Measurements from ENCODE around the gene TAMALIN.

TAMALIN gene

DNA sequence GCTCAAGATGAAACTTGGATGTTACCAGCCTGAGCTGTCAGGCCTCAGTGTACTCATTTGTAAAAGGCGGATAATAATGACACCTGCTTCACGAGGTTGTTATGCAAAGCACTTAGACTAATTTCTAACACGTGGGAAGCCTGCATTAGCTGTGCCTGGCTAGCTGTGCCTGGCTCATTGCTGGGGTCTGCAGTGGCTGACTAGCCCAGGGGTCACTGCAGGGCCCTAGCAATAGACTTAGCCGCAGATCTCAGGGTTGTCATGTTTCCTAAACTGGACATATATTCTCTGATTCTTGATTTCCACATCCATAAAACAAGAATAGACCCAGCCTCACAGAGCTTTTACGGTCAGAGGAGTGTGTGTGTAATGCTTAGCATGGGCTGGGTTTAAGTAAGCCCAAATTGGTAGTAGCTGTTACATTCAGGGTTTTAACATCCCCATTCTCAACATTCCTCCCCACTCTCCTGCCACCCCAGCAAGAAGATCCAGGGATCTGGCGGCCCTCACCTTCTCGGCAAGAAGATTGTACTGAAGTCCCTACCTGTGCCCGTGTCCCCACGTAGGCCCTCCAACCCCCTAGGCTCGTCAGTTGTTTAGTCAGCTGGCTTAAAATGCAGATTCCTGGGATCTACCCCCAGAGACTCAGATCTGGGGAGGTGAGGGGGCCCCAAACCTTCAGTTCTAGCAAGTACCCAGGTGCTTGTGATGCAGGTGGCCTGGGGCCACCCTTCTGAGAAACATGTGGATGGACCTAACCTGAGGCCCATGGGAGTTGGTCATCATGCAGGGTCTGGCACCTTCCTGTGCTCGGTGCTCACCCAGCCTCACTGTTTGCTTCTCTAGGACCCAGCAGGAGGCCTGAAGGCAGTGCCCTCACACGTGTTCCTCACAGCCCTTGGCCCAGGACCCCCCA is 53.1 kb downstream of the TAMALIN start:
- no peak for DNase-seq (ENCODE audit: extremely low spot score)
- POLR2A ChIA-PET, result interaction anchor here (1.1 to 1.4 kb wide), 2 partner anchors 8 to 10 kb away, joined by 3 to 4 read pairs; partner anchors contain the start of gene ATG101
- TF ChIP-seq TARDBP (IDR thresholded peaks at IDR 0.05), result no peak
- TF ChIP-seq HDGF (IDR thresholded peaks at IDR 0.05; ENCODE audit: borderline replicate concordance), result no peak
- no peak for TF ChIP-seq ELF4 (IDR thresholded peaks at IDR 0.05)
- no peak for TF ChIP-seq ZNF384 (IDR thresholded peaks at IDR 0.05)
- TF ChIP-seq FOXA1 (IDR thresholded peaks at IDR 0.05), result no peak
- TF ChIP-seq BHLHE40 (IDR thresholded peaks at IDR 0.05; ENCODE audit: borderline replicate concordance), result no peak
- TF ChIP-seq, protein P1, sequence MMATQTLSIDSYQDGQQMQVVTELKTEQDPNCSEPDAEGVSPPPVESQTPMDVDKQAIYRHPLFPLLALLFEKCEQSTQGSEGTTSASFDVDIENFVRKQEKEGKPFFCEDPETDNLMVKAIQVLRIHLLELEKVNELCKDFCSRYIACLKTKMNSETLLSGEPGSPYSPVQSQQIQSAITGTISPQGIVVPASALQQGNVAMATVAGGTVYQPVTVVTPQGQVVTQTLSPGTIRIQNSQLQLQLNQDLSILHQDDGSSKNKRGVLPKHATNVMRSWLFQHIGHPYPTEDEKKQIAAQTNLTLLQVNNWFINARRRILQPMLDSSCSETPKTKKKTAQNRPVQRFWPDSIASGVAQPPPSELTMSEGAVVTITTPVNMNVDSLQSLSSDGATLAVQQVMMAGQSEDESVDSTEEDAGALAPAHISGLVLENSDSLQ (IDR thresholded peaks at IDR 0.05), result no peak
- TF ChIP-seq FOXM1 (IDR thresholded peaks at IDR 0.05; ENCODE audit: borderline replicate concordance), result no peak
- no peak for TF ChIP-seq SUZ12 (IDR thresholded peaks at IDR 0.05)
- TF ChIP-seq L3MBTL2 (conservative IDR thresholded peaks at IDR 0.05), result no peak
- CTCF ChIA-PET, result interaction anchor here (0.5 to 1.2 kb wide), 4 partner anchors 35 to 837 kb away, joined by 4 to 7 read pairs (median 6); no protein-coding TSS in a partner anchor

DNA sequence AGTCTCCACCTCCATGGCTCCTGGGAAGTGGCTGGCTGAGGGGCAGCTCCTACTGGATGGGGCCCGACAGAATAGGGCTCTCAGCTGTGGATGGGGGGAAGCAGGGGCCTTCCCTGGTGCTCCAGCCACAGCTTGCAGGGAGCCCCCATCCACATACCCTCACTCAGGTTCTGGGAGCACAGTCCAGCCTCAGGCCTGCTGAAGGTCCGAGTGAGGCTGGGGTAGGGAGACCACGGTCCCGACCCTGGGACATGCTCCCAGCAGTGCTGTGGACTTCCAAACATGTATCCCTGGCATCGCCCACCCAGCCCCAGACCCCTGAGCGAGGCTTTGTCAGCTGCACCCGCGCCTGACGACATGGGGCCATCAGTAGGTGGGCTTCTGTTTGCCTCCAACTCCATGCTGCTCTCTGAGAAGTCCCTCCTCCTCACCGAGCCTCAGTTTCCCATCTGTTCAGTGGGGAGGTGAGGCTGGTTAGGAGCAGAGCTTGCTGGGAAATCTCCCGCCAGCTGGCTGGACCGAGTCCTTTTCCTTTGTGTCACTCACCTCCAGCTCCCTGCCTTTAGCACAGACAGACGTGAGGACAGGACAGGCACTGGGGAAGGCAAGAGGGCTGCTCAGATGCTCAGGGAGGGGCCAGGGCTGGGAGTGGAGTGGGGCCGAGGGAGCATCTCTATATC is 53.9 kb downstream of the TAMALIN start:
- no peak for DNase-seq (ENCODE audit: extremely low spot score)
- TF ChIP-seq ELF4 (IDR thresholded peaks at IDR 0.05) (no peak), NFRKB (IDR thresholded peaks at IDR 0.05) (no peak), SUZ12 (IDR thresholded peaks at IDR 0.05) (no peak), TARDBP (IDR thresholded peaks at IDR 0.05) (no peak), LEF1 (IDR thresholded peaks at IDR 0.05; ENCODE audit: borderline replicate concordance) (no peak), SP1 (IDR thresholded peaks at IDR 0.05) (no peak), CTBP1 (IDR thresholded peaks at IDR 0.05; ENCODE audit: borderline replicate concordance) (no peak), L3MBTL2 (conservative IDR thresholded peaks at IDR 0.05) (no peak), FOXM1 (IDR thresholded peaks at IDR 0.05; ENCODE audit: borderline replicate concordance) (no peak), ARNT (IDR thresholded peaks at IDR 0.05) (no peak), HDGF (IDR thresholded peaks at IDR 0.05; ENCODE audit: borderline replicate concordance) (no peak), FOXK2 (IDR thresholded peaks at IDR 0.05) (no peak), BHLHE40 (IDR thresholded peaks at IDR 0.05; ENCODE audit: borderline replicate concordance) (no peak), ZNF384 (IDR thresholded peaks at IDR 0.05) (no peak), FOXA1 (IDR thresholded peaks at IDR 0.05) (no peak)
- TF ChIP-seq, protein P1 (IDR thresholded peaks at IDR 0.05), result no peak
- ChIA-PET POLR2A (interaction anchor here (0.9 to 1.1 kb wide), 2 partner anchors 9 kb away, joined by 3 read pairs; partner anchors contain the start of gene ATG101), CTCF (interaction anchor here (0.5 to 1.1 kb wide), 4 partner anchors 35 to 837 kb away, joined by 3 to 7 read pairs (median 5); no protein-coding TSS in a partner anchor)

DNA sequence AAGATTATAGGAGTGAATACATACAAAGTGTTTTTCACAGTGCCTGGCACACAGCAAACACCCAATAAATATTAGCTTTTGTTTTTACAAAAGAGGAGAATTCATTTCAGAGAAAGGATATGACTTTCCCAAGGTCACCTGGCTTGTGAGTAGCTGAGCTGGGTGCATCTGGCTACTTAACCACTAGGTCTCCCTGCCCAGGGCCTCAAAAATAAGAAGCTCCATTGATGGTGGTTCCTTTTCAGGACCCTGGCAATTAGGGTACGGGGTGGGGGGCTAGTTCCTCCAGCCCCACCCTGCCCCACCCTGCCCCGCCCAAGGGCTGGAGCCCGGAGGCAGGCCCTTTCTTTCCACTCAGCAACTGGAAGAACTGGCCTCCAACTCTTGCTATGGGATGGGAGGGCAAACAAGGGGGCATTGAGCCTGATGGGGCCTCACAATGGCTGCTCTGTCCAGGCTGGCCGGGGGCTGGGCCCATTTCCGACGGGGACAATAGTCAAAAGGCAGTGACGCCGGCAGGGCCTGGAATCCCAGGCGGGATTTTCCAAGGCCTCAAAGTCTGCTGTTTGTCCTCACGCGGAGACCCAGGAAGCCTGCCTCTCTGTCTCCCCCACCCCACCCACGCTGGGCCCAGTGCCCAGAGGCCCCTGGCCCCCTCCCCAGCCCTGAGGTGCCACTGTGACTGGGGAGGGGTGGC is 54.9 kb downstream of the TAMALIN start:
- ChIA-PET CTCF (interaction anchor here (1.1 to 2.0 kb wide), 2 partner anchors 36 kb away, joined by 3 to 5 read pairs; no protein-coding TSS in a partner anchor), POLR2A (interaction anchor here (0.9 kb wide), 2 partner anchors 8 to 24 kb away, joined by 3 read pairs; partner anchors contain the start of gene ATG101)
- DNase-seq (ENCODE audit: extremely low spot score), result no peak
- no peak for TF ChIP-seq ELF4 (IDR thresholded peaks at IDR 0.05)
- TF ChIP-seq, protein P1 (IDR thresholded peaks at IDR 0.05), result no peak
- no peak for TF ChIP-seq FOXA1 (IDR thresholded peaks at IDR 0.05)
- TF ChIP-seq NFRKB (IDR thresholded peaks at IDR 0.05), result no peak
- TF ChIP-seq LEF1 (IDR thresholded peaks at IDR 0.05; ENCODE audit: borderline replicate concordance), result no peak
- TF ChIP-seq FOXK2 (IDR thresholded peaks at IDR 0.05), result no peak
- no peak for TF ChIP-seq BHLHE40 (IDR thresholded peaks at IDR 0.05; ENCODE audit: borderline replicate concordance)
- TF ChIP-seq FOXM1 (IDR thresholded peaks at IDR 0.05; ENCODE audit: borderline replicate concordance), result no peak
- no peak for TF ChIP-seq ZNF384 (IDR thresholded peaks at IDR 0.05)
- no peak for TF ChIP-seq HDGF (IDR thresholded peaks at IDR 0.05; ENCODE audit: borderline replicate concordance)
- no peak for TF ChIP-seq L3MBTL2 (conservative IDR thresholded peaks at IDR 0.05)
- no peak for TF ChIP-seq SUZ12 (IDR thresholded peaks at IDR 0.05)
- no peak for TF ChIP-seq TARDBP (IDR thresholded peaks at IDR 0.05)
- TF ChIP-seq CTBP1 (IDR thresholded peaks at IDR 0.05; ENCODE audit: borderline replicate concordance), result no peak
- TF ChIP-seq SP1 (IDR thresholded peaks at IDR 0.05), result no peak
- TF ChIP-seq ARNT (IDR thresholded peaks at IDR 0.05), result no peak

DNA sequence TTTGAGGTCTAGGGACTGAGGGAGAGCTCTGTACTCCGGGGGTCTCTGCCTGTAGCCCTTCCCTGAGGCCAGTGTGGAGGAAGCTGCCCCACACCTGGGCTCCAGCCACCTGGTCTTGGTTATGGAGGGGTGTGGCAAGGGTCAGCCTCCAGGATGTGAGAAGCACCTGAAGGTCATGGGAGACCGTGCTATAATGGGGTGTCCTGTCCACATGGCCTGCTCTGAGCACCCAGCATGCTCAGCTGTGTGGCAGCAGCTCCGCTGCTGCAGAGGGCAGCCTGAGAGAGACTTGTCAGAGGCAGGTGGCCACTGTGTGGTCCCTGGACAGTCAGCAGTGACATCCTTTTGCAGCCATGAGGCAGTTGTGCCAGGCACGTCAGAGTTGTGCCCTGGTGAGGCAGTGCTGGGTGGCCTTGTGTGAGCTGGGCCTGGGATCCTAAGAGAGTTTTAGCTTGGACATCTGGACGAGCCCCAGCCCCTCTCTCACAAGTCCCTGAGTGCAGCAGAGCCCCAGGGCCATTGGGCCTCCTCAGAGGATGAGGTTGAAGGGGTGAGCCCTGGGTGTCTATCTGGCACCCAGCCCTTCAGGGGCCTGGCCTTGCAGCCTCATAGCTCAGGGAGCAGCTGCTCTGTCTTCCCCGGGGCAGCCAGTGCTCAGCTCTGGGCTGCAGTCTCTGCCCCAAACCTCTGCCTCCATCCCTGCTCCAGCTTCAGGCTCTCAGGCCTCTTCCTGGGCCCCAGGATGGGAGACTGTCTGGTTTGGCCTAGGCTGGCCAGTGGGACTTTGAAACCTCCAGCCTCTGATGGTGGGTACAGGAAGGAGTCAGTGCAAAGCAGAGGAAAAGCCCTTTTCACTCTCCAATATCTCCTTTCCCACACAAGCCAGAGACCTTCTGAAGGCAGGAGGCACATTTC is 55.7 kb downstream of the TAMALIN start:
- ChIA-PET CTCF (interaction anchor here (0.7 to 2.0 kb wide), 2 partner anchors 33 to 37 kb away, joined by 3 to 5 read pairs; no protein-coding TSS in a partner anchor), POLR2A (interaction anchor here (0.9 kb wide), 1 partner anchor 25 kb away, joined by 3 read pairs; no protein-coding TSS in a partner anchor)
- TF ChIP-seq ELF4 (IDR thresholded peaks at IDR 0.05), result no peak
- TF ChIP-seq HDGF (IDR thresholded peaks at IDR 0.05; ENCODE audit: borderline replicate concordance), result no peak
- TF ChIP-seq FOXM1 (IDR thresholded peaks at IDR 0.05; ENCODE audit: borderline replicate concordance), result no peak
- no peak for TF ChIP-seq SP1 (IDR thresholded peaks at IDR 0.05)
- TF ChIP-seq CTBP1 (IDR thresholded peaks at IDR 0.05; ENCODE audit: borderline replicate concordance), result no peak
- no peak for TF ChIP-seq LEF1 (IDR thresholded peaks at IDR 0.05; ENCODE audit: borderline replicate concordance)
- TF ChIP-seq SUZ12 (IDR thresholded peaks at IDR 0.05), result no peak
- TF ChIP-seq NFRKB (IDR thresholded peaks at IDR 0.05), result no peak
- DNase-seq (ENCODE audit: extremely low spot score), result no peak
